Immature natural killer cell (primary cell): ENCODE data around the gene CDH23. TPM values are rescaled to one million over a fixed set of nuclear protein-coding genes. Genes with fewer than 3 reads are reported as not detected.
"Not testable (repeated sequence)": the region's sequence is repeated elsewhere in the genome, so short reads cannot be mapped to it uniquely, and the experiment has no call there.

Experiments used
- DNase-seq, 3 donors: peaks; one replicate each; pipeline ENCODE4 v3.0.0; 2022; ENCODE audit warnings: mixed read lengths in 1 of 3
- H3K27ac Mint-ChIP-seq, 6 donors: one replicate each; pipeline ENCODE4 v1.8.0; 2020; ENCODE audit warnings: mixed read lengths in 6 of 6, mild to moderate bottlenecking in 5 of 6, inconsistent platforms in 4 of 6, moderate library complexity in 3 of 6
- H3K27me3 Mint-ChIP-seq, 3 donors: one replicate each; pipeline ENCODE4 v1.8.0; 2020 to 2021; ENCODE audit warnings: low read depth in 3 of 3, mild to moderate bottlenecking in 3 of 3, mixed read lengths in 3 of 3, moderate library complexity in 3 of 3, inconsistent platforms in 1 of 3
- H3K36me3 Mint-ChIP-seq, 3 donors: one replicate each; pipeline ENCODE4 v1.8.0; 2020; ENCODE audit warnings: mixed read lengths in 3 of 3, inconsistent platforms in 2 of 3, mild to moderate bottlenecking in 2 of 3
- H3K4me1 Mint-ChIP-seq, 2 donors: one replicate each; pipeline ENCODE4 v1.8.0; 2020; ENCODE audit warnings: inconsistent platforms in 2 of 2, mild to moderate bottlenecking in 2 of 2, mixed read lengths in 2 of 2, moderate library complexity in 1 of 2
- H3K4me3 Mint-ChIP-seq, 5 donors: one replicate each; pipeline ENCODE4 v1.8.0; 2020; ENCODE audit warnings: mild to moderate bottlenecking in 5 of 5, mixed read lengths in 5 of 5, inconsistent platforms in 3 of 5, moderate library complexity in 3 of 5
- H3K9me3 Mint-ChIP-seq, 6 donors: one replicate each; pipeline ENCODE4 v1.8.0; 2020; ENCODE audit warnings: mild to moderate bottlenecking in 6 of 6, mixed read lengths in 6 of 6, inconsistent platforms in 4 of 6, moderate library complexity in 3 of 6
- polyA plus RNA-seq, 3 donors: library from polyadenylated mRNA; unstranded; fragments of 300-500 nt; fragmentation: Illumina TruSeq; gene quantifications; one replicate each; pipeline ENCODE4 v1.2.3, GENCODE V29; 2021

The CDH23 gene
- under 1 TPM in 2 of 3 donors, not detected in 1; 0.47 to 0.59 TPM for polyA plus RNA-seq

GRCh38 chr10:71396711-71397295 lies at the start of gene CDH23:
CDH23 (plus strand) TSS chr10:71396920; CDS start chr10:71439832, 42,912 bp downstream.
- no peak for DNase-seq
- Mint-ChIP-seq H3K27me3 (peaks cover 11 to 27% (median 12%) of the 10 kb centered on the region in 3 donors), H3K4me1 (peaks cover 5 to 7% of the 10 kb centered on the region in 2 donors), H3K9me3 (no peaks in the 10 kb centered on the region), H3K36me3 (no peaks in the 10 kb centered on the region), H3K27ac (no peak within 1 kb of the TSS), H3K4me3 (peak within 1 kb of the TSS; percentile 52 to 76 (median 64))

GRCh38 chr10:71347587-71348395 lies 48.9 kb upstream of the CDH23 start:
- Mint-ChIP-seq H3K27ac (peak overlapping the region in 1 of 6 donors; percentile 48), H3K4me1 (no peaks in the 10 kb centered on the region), H3K27me3 (no peaks in the 10 kb centered on the region), H3K4me3 (no peak overlapping the region), H3K9me3 (no peaks in the 10 kb centered on the region), H3K36me3 (peaks cover 0 to 9% (median 5%) of the 10 kb centered on the region in 3 donors)
- DNase-seq, result no peak

GRCh38 chr10:71348850-71349249 lies 47.9 kb upstream of the CDH23 start:
- Mint-ChIP-seq H3K27me3 (no peaks in the 10 kb centered on the region), H3K27ac (no peak overlapping the region)
- no peak for DNase-seq

GRCh38 chr10:71349406-71349805 lies 47.3 kb upstream of the CDH23 start:
- H3K36me3 Mint-ChIP-seq, result peaks cover 3 to 14% (median 5%) of the 10 kb centered on the region in 3 donors
- H3K4me1 Mint-ChIP-seq, result no peaks in the 10 kb centered on the region
- DNase-seq, result no peak
- no peaks in the 10 kb centered on the region for H3K9me3 Mint-ChIP-seq
- no peak overlapping the region for H3K27ac Mint-ChIP-seq
- no peak overlapping the region for H3K4me3 Mint-ChIP-seq
- no peaks in the 10 kb centered on the region for H3K27me3 Mint-ChIP-seq

More at GRCh38 chr10:71348850-71349249, 47.9 kb upstream of the CDH23 start:
- H3K4me3 Mint-ChIP-seq, result no peak overlapping the region
- no peaks in the 10 kb centered on the region for H3K4me1 Mint-ChIP-seq
- no peaks in the 10 kb centered on the region for H3K9me3 Mint-ChIP-seq
- peaks cover 3 to 12% (median 5%) of the 10 kb centered on the region in 3 donors for H3K36me3 Mint-ChIP-seq

GRCh38 chr10:71351087-71351486 lies 45.6 kb upstream of the CDH23 start:
- Mint-ChIP-seq H3K27ac (no peak overlapping the region), H3K4me3 (no peak overlapping the region), H3K4me1 (no peaks in the 10 kb centered on the region), H3K27me3 (no peaks in the 10 kb centered on the region), H3K36me3 (peaks cover 0 to 15% (median 3%) of the 10 kb centered on the region in 3 donors), H3K9me3 (no peaks in the 10 kb centered on the region)
- DNase-seq, result no peak

- no peaks in the 10 kb centered on the region for H3K4me1 Mint-ChIP-seq
- peaks cover 0 to 18% (median 3%) of the 10 kb centered on the region in 3 donors for H3K36me3 Mint-ChIP-seq
- H3K4me3 Mint-ChIP-seq, result no peak overlapping the region
- DNase-seq, result no peak
- H3K9me3 Mint-ChIP-seq, result no peaks in the 10 kb centered on the region
- no peaks in the 10 kb centered on the region for H3K27me3 Mint-ChIP-seq
- no peak overlapping the region for H3K27ac Mint-ChIP-seq
Observed at GRCh38 chr10:71351628-71352319, 44.9 kb upstream of the CDH23 start.

- H3K4me3 Mint-ChIP-seq, result no peak overlapping the region
- no peaks in the 10 kb centered on the region for H3K27me3 Mint-ChIP-seq
- H3K27ac Mint-ChIP-seq, result no peak overlapping the region
- H3K36me3 Mint-ChIP-seq, result peaks cover 4 to 31% (median 15%) of the 10 kb centered on the region in 3 donors
- no peak for DNase-seq
- H3K9me3 Mint-ChIP-seq, result no peaks in the 10 kb centered on the region
- H3K4me1 Mint-ChIP-seq, result no peaks in the 10 kb centered on the region
Observed at GRCh38 chr10:71353639-71354038, 43.1 kb upstream of the CDH23 start.

- Mint-ChIP-seq H3K4me1 (no peaks in the 10 kb centered on the region), H3K4me3 (no peak overlapping the region), H3K27ac (no peak overlapping the region), H3K36me3 (peaks cover 11 to 35% (median 19%) of the 10 kb centered on the region in 3 donors), H3K9me3 (no peaks in the 10 kb centered on the region), H3K27me3 (no peaks in the 10 kb centered on the region)
- DNase-seq, result no peak
Observed at GRCh38 chr10:71354776-71355175, 41.9 kb upstream of the CDH23 start.

GRCh38 chr10:71355886-71356285 lies 40.8 kb upstream of the CDH23 start:
- Mint-ChIP-seq H3K4me3 (no peak overlapping the region), H3K4me1 (no peaks in the 10 kb centered on the region), H3K27me3 (no peaks in the 10 kb centered on the region), H3K36me3 (peaks cover 13 to 36% (median 20%) of the 10 kb centered on the region in 3 donors), H3K9me3 (no peaks in the 10 kb centered on the region), H3K27ac (no peak overlapping the region)
- no peak for DNase-seq

GRCh38 chr10:71357792-71358265 lies 38.9 kb upstream of the CDH23 start:
- Mint-ChIP-seq H3K4me1 (no peaks in the 10 kb centered on the region), H3K9me3 (no peaks in the 10 kb centered on the region), H3K36me3 (peaks cover 13 to 41% (median 29%) of the 10 kb centered on the region in 3 donors), H3K27me3 (peaks cover 0 to 1% (median 0%) of the 10 kb centered on the region in 3 donors), H3K4me3 (no peak overlapping the region), H3K27ac (peak overlapping the region in 1 of 6 donors; percentile 53)
- DNase-seq, result no peak

GRCh38 chr10:71358277-71358676 lies 38.4 kb upstream of the CDH23 start:
- no peak for DNase-seq
- H3K36me3 Mint-ChIP-seq, result peaks cover 13 to 41% (median 30%) of the 10 kb centered on the region in 3 donors
- H3K4me3 Mint-ChIP-seq, result no peak overlapping the region
- H3K9me3 Mint-ChIP-seq, result no peaks in the 10 kb centered on the region
- H3K27ac Mint-ChIP-seq, result no peak overlapping the region
- H3K4me1 Mint-ChIP-seq, result no peaks in the 10 kb centered on the region
- peaks cover 0 to 1% (median 0%) of the 10 kb centered on the region in 3 donors for H3K27me3 Mint-ChIP-seq

GRCh38 chr10:71358906-71359305 lies 37.8 kb upstream of the CDH23 start:
- H3K4me1 Mint-ChIP-seq, H3K4me3 Mint-ChIP-seq, H3K27ac Mint-ChIP-seq, H3K27me3 Mint-ChIP-seq, DNase-seq, H3K9me3 Mint-ChIP-seq: not testable (repeated sequence)
- H3K36me3 Mint-ChIP-seq, result peaks cover 13 to 40% (median 27%) of the 10 kb centered on the region in 3 donors

GRCh38 chr10:71359364-71360046 lies 37.2 kb upstream of the CDH23 start:
- no peak overlapping the region for H3K4me3 Mint-ChIP-seq
- no peaks in the 10 kb centered on the region for H3K4me1 Mint-ChIP-seq
- H3K36me3 Mint-ChIP-seq, result peaks cover 18 to 40% (median 27%) of the 10 kb centered on the region in 3 donors
- no peaks in the 10 kb centered on the region for H3K9me3 Mint-ChIP-seq
- H3K27ac Mint-ChIP-seq, result no peak overlapping the region
- DNase-seq, result no peak
- H3K27me3 Mint-ChIP-seq, result peaks cover 0 to 1% (median 0%) of the 10 kb centered on the region in 3 donors
